HL-60 (cell line): Measurements from ENCODE around the gene DTX2.
"Not testable (repeated sequence)": the region's sequence is repeated elsewhere in the genome, so short reads cannot be mapped to it uniquely, and the experiment has no call there.

ENCODE experiments used
- DNase-seq, 2 experiments: peaks; one replicate each; pipeline ENCODE4 v3.0.0-alpha.2; 2010 to 2020; ENCODE audit warnings: low read depth in 1 of 2, low spot score in 1 of 2
- H3K27ac ChIP-seq: fragments of 250-450 bp; sonication (Bioruptor Pico); replicated peaks from 2 replicates; pipeline ENCODE4 v1.5.1; 2020; ENCODE audit warnings: mild to moderate bottlenecking, moderate library complexity
- H3K27me3 ChIP-seq: fragments of 250-450 bp; sonication (Bioruptor Pico); 2 replicates; pipeline ENCODE4 v1.5.1; 2021; ENCODE audit warnings: mild to moderate bottlenecking, moderate library complexity; ENCODE audit not compliant: insufficient read depth, poor library complexity, severe bottlenecking
- H3K4me3 ChIP-seq: replicated peaks from 2 replicates; pipeline ENCODE4 v1.5.1; 2011; ENCODE audit warnings: mild to moderate bottlenecking, control low read depth, low read length; ENCODE audit not compliant: insufficient read depth
- GABPA ChIP-seq: IDR thresholded peaks from 2 replicates; pipeline ENCODE4 v1.6.1; 2012; ENCODE audit warnings: low read depth
- POLR2AphosphoS5 ChIP-seq: IDR thresholded peaks from 2 replicates; pipeline ENCODE4 v1.6.1; 2012; ENCODE audit warnings: low read depth
- SPI1 ChIP-seq: IDR thresholded peaks from 2 replicates; pipeline ENCODE4 v1.6.1; 2012; ENCODE audit warnings: low read depth, mild to moderate bottlenecking, borderline replicate concordance
- long read RNA-seq: library from polyadenylated mRNA; unstranded; transcript quantifications from one replicate; pipeline ENCODE4 v2.0.0, GENCODE V29; 2020
- TF ChIP-seq, protein P1 (sequence below): IDR thresholded peaks from 2 replicates; pipeline ENCODE4 v1.6.1; 2012; ENCODE audit warnings: low read depth; ENCODE audit not compliant: insufficient replicate concordance
- TF ChIP-seq, protein P2 (sequence below): IDR thresholded peaks from one replicate; pipeline ENCODE4 v1.5.1; 2011; ENCODE audit warnings: low read length, control low read depth, inconsistent platforms; ENCODE audit not compliant: insufficient read depth

DTX2 gene
- long read RNA-seq, transcript DTX2-206 (11 exons, 2,623 nt) = major isoform, 27 of 163 reads
- long read RNA-seq, transcript DTX2-202 (10 exons, 2,472 nt) = minor isoform, 7 of 163 reads
- long read RNA-seq, partial matches to known transcripts = 22 of 163 reads
- long read RNA-seq, other reads (novel, unspliced or antisense) = 103 of 163 reads

DNA sequence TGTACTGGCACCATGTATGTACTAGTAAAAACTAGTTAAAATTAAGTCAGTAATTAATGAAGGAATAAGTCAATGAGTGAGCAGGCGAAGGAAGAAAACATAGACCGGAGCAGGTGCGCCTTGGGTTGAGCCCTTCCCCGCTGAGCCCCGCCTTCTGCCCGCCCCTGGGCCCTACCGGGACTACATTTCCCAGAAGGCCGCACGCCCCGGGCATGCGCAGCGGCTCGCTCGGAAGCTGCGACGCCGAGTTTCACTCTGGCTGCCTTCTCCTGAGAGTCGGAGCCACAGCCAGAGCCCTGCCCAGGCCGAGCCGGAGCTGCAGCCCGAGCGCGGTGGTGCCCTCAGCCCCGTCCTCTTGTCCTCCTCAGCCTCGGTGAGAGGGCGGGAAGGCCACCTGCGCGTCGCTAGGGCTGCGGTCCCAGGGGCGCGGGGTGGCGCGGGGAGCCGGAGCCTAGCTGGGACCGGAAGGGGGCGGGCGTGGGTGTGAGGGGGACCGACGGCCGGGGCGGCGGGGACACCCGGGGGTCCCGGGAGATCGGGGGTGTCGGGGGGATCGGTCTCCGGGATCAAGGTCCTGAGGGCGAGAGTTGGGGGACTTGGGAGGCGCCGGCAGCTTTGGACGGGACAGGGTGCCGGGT is at the start of gene DTX2:
TSS of gene DTX2 (plus strand) at position 246 of the 638 bp plus-strand sequence. CDS start 18,801 bp downstream, outside the sequence.
- peak within 1 kb of the TSS; percentile 52 for H3K4me3 ChIP-seq
- not testable (repeated sequence) for H3K27ac ChIP-seq, DNase-seq, H3K27me3 ChIP-seq

DNA sequence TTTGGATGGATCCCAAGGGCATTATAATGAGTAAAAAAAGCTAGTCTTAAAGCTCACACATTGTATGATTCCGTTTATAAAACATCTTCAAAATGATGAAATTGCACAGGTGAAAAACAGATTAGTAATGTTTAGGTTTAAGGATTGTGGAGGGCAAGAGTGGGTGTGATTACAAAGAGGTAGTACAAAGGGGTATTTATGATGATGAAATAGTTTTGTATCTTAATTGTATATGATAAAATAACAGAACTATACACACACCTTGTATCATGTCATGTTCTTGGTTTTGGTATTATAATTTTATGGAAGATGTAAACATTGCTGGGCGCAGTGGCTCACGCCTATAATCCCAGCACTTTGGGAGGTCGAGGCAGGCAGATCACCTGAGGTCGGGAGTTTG is 49.3 kb upstream of the DTX2 start:
- Histone ChIP-seq H3K27me3 (no peaks in the 10 kb centered on the region), H3K27ac (no peak overlapping the region), H3K4me3 (no peak overlapping the region)
- no peak for DNase-seq
- TF ChIP-seq POLR2AphosphoS5 = no peak
- TF ChIP-seq, protein P1, sequence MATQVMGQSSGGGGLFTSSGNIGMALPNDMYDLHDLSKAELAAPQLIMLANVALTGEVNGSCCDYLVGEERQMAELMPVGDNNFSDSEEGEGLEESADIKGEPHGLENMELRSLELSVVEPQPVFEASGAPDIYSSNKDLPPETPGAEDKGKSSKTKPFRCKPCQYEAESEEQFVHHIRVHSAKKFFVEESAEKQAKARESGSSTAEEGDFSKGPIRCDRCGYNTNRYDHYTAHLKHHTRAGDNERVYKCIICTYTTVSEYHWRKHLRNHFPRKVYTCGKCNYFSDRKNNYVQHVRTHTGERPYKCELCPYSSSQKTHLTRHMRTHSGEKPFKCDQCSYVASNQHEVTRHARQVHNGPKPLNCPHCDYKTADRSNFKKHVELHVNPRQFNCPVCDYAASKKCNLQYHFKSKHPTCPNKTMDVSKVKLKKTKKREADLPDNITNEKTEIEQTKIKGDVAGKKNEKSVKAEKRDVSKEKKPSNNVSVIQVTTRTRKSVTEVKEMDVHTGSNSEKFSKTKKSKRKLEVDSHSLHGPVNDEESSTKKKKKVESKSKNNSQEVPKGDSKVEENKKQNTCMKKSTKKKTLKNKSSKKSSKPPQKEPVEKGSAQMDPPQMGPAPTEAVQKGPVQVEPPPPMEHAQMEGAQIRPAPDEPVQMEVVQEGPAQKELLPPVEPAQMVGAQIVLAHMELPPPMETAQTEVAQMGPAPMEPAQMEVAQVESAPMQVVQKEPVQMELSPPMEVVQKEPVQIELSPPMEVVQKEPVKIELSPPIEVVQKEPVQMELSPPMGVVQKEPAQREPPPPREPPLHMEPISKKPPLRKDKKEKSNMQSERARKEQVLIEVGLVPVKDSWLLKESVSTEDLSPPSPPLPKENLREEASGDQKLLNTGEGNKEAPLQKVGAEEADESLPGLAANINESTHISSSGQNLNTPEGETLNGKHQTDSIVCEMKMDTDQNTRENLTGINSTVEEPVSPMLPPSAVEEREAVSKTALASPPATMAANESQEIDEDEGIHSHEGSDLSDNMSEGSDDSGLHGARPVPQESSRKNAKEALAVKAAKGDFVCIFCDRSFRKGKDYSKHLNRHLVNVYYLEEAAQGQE = no peak
- TF ChIP-seq, protein P2, sequence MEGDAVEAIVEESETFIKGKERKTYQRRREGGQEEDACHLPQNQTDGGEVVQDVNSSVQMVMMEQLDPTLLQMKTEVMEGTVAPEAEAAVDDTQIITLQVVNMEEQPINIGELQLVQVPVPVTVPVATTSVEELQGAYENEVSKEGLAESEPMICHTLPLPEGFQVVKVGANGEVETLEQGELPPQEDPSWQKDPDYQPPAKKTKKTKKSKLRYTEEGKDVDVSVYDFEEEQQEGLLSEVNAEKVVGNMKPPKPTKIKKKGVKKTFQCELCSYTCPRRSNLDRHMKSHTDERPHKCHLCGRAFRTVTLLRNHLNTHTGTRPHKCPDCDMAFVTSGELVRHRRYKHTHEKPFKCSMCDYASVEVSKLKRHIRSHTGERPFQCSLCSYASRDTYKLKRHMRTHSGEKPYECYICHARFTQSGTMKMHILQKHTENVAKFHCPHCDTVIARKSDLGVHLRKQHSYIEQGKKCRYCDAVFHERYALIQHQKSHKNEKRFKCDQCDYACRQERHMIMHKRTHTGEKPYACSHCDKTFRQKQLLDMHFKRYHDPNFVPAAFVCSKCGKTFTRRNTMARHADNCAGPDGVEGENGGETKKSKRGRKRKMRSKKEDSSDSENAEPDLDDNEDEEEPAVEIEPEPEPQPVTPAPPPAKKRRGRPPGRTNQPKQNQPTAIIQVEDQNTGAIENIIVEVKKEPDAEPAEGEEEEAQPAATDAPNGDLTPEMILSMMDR = no peak
- no peak for TF ChIP-seq GABPA

DNA sequence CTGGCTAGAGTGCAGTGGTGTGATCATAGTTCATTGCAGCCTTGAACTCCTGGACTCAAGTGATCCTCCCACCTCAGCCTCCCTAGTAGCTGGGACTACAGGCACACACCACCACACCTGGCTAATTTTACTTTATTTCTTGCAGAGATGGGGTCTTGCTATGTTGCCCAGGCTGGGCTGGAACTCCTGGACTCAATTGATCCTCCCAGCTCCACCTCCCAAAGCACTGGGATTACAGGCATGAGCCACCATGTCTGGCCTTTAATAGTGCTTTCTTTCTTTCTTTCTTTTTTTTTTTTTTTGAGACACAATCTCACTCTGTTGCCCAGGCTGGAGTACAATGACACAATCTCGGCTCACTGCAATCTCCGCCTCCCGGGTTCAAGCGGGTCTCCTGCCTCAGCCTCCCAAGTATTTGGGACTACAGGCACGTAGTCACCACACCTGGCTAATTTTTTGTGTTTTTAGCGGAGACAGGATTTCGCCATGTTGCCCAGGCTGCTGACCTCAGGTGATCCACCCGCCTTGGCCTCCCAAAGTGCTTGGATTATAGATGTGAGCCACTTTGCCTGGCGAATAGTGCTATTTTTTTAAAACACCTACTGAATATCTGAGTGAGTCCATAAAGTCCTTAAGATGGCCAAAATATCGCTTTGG is 43.7 kb upstream of the DTX2 start:
- not testable (repeated sequence) for H3K27me3 ChIP-seq, H3K4me3 ChIP-seq, DNase-seq, H3K27ac ChIP-seq

DNA sequence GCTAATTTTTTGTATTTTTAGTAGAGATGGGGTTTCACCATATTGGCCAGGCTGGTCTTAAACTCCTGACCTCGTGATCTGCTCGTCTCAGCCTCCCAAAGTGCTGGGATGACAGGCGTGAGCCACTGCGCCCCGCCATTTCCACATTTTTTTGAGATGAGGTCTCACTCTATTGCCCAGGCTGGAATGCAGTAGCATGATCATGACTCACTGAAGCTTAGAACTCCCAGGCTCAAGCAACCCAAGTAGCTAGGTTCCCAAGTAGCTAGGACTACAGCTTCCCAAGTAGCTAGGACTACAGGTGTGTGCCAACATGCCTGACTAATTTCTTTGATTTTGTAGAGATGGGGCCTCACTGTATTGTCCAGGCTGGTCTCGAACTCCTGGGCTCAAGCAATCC is 40.4 kb upstream of the DTX2 start:
- H3K27ac ChIP-seq, H3K4me3 ChIP-seq, H3K27me3 ChIP-seq, DNase-seq: not testable (repeated sequence)

DNA sequence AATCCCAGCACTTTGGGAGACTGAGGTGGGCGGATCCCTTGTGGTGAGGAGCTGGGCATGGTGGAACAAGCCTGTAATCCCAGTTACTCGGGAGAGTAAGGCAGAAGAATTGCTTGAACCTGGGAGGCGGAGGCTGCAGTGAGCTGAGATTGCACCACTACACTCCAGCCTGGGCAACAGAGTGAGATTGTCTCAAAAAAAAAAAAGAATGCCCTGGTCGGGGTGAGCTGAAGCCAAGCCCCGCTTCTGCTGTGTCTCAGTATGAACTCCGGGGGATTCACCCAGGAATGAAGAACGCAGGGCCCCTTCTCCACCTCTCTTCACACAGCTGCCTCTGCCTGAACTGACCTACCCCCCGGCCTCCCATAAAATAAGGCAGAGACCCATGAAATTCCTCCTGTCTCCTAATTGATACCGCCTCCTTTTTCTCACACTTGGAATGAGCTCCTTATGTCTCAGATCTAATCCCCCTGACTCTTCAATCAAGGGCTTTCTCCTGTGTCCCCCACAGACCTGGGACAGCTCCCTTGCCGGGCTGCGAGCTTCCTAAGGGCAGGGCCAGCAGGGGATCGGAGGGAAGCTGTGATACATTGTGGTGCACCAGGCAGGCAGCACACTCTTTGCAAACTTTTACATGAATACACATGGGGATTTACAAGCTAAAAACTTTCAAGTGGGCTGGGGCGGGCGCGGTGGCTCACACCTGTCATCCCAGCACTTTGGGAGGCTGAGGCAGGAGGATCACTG is 37.7 kb upstream of the DTX2 start:
- H3K4me3 ChIP-seq = no peak overlapping the region
- no peak overlapping the region for H3K27ac ChIP-seq
- no peak for DNase-seq
- TF ChIP-seq GABPA = no peak
- TF ChIP-seq SPI1 = no peak
- TF ChIP-seq, protein P2 = no peak
- TF ChIP-seq, protein P1 = no peak
- no peak for TF ChIP-seq POLR2AphosphoS5
- no peaks in the 10 kb centered on the region for H3K27me3 ChIP-seq
